PFSK-1 (cell line): ENCODE results near the gene EXOC6B.

Source experiments
- FOXP2 ChIP-seq: optimal IDR thresholded peaks from 2 replicates; pipeline ENCODE3; 2011; ENCODE audit warnings: borderline replicate concordance, control low read depth, inconsistent platforms; ENCODE audit not compliant: insufficient read depth; ENCODE audit errors: extremely low read length, extremely low read depth
- POLR2AphosphoS5 ChIP-seq: IDR thresholded peaks from 2 replicates; pipeline ENCODE4 v1.6.1; 2012; ENCODE audit warnings: low read depth, mild to moderate bottlenecking, control low read depth, low read length, moderate library complexity
- SIN3A ChIP-seq: IDR thresholded peaks from 2 replicates; pipeline ENCODE4 v1.6.1; 2012; ENCODE audit warnings: mild to moderate bottlenecking, low read length, moderate library complexity, borderline replicate concordance; ENCODE audit not compliant: insufficient read depth
- TAF1 ChIP-seq: IDR thresholded peaks from 2 replicates; pipeline ENCODE4 v1.6.1; 2012; ENCODE audit warnings: low read length, control low read depth, borderline replicate concordance; ENCODE audit not compliant: insufficient read depth
- TF ChIP-seq, protein P1 (sequence below), 2 experiments: IDR thresholded peaks; 2 replicates each; pipeline versions ENCODE4 v1.6.1 to v1.8.0; 2011 to 2012; ENCODE audit warnings: low read depth in 2 of 2, low read length in 2 of 2, control low read depth in 1 of 2, inconsistent platforms in 1 of 2, mild to moderate bottlenecking in 1 of 2, moderate library complexity in 1 of 2; ENCODE audit not compliant: insufficient read depth in 1 of 2

The EXOC6B gene

GRCh38 chr2:72135921-72136320 lies 689.9 kb downstream of the EXOC6B start:
- TF ChIP-seq POLR2AphosphoS5 (no peak), FOXP2 (no peak), TAF1 (no peak), SIN3A (no peak)
- TF ChIP-seq, protein P1, sequence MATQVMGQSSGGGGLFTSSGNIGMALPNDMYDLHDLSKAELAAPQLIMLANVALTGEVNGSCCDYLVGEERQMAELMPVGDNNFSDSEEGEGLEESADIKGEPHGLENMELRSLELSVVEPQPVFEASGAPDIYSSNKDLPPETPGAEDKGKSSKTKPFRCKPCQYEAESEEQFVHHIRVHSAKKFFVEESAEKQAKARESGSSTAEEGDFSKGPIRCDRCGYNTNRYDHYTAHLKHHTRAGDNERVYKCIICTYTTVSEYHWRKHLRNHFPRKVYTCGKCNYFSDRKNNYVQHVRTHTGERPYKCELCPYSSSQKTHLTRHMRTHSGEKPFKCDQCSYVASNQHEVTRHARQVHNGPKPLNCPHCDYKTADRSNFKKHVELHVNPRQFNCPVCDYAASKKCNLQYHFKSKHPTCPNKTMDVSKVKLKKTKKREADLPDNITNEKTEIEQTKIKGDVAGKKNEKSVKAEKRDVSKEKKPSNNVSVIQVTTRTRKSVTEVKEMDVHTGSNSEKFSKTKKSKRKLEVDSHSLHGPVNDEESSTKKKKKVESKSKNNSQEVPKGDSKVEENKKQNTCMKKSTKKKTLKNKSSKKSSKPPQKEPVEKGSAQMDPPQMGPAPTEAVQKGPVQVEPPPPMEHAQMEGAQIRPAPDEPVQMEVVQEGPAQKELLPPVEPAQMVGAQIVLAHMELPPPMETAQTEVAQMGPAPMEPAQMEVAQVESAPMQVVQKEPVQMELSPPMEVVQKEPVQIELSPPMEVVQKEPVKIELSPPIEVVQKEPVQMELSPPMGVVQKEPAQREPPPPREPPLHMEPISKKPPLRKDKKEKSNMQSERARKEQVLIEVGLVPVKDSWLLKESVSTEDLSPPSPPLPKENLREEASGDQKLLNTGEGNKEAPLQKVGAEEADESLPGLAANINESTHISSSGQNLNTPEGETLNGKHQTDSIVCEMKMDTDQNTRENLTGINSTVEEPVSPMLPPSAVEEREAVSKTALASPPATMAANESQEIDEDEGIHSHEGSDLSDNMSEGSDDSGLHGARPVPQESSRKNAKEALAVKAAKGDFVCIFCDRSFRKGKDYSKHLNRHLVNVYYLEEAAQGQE (IDR thresholded peaks at IDR 0.05; ENCODE audit: insufficient read depth in 1 of 2, low read depth in 2 of 2, low read length in 2 of 2), result no peak

DNA sequence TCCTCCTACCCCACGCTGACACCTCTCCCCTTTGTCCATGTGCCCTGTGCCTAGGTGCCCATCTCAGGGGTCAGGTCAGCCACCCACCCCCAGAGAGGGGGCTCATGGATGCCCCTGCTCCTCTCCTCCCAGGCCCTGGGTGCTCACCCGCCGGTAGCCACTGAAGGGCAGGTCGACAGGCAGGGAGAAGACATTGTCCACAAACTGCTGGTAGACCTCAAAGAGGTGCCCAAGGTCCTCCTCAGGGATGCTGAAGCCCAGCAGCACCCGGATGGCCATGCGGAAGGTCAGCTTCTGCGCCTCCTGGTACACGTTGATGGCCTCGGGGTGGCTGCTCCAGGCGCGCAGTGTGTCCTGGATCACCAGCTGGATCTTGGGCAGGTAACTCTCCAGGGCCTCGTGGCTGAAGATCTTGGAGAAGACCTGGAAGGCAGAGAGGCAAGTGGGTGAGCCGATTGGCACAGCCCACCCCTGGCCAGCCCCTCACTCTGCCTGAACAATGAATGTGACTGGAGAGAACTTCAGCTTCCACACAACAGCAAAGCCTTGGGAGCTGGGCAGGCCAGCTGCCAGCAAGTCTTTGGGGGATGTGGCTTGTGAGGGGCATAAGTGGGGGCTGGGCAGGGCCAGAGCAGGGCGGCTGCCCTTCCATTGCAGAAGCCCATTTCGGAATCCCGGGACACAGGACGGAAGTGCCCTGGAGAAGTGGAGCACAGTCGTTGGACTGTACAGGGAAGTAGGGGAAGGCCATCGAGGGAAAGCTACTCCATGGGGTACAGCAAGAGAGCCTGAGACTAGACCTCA lies 690.6 kb downstream of the EXOC6B start:
- no peak for TF ChIP-seq SIN3A
- no peak for TF ChIP-seq FOXP2
- TF ChIP-seq TAF1, result no peak
- TF ChIP-seq POLR2AphosphoS5, result no peak
- TF ChIP-seq, protein P1 (IDR thresholded peaks at IDR 0.05; ENCODE audit: insufficient read depth in 1 of 2, low read depth in 2 of 2, low read length in 2 of 2), result no peak

DNA sequence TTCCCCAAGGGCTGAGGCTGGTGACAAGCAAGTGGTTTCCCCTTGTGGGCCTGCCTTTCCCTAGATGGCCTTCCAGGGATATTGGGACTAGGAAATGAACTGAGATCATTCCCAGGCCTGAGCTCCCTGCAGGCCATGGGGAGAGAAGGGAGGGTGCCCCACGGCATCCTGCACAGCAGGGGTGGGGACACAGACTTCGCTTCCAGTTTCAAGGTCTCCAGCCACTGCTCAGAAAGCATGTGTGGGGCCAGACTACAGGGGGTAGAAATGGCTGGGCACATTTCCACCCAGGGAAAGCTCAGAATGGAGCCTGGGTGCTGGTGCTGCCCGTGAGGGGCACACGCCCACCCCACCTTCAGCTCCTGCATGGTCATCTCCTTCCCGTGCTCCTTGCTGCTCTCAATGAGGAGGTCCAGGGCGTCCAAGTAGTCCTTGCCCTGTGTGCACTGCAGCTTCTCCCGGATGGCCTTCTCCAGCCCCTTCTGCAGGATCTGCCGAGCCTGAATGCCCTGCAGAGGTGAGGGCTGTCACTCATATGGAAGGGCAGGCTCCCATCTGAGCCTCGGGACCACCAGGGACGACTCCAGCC lies 691.3 kb downstream of the EXOC6B start:
- no peak for TF ChIP-seq TAF1
- TF ChIP-seq POLR2AphosphoS5, result no peak
- TF ChIP-seq SIN3A, result no peak
- no peak for TF ChIP-seq FOXP2
- TF ChIP-seq, protein P1 (IDR thresholded peaks at IDR 0.05; ENCODE audit: insufficient read depth in 1 of 2, low read depth in 2 of 2, low read length in 2 of 2), result no peak

GRCh38 chr2:72133721-72134407 lies 692.0 kb downstream of the EXOC6B start:
- TF ChIP-seq FOXP2 (no peak), TAF1 (no peak), POLR2AphosphoS5 (no peak), SIN3A (no peak)
- TF ChIP-seq, protein P1 (IDR thresholded peaks at IDR 0.05; ENCODE audit: insufficient read depth in 1 of 2, low read depth in 2 of 2, low read length in 2 of 2), result no peak
